GOT3 (cell line): ENCODE results near the gene CNEP1R1.

Experiments
- DNase-seq: peaks from one replicate; lab custom pipeline; 2025; ENCODE audit warnings: mixed read lengths; lab: John Stamatoyannopoulos, UW

Gene CNEP1R1

GRCh38 chr16:50065241-50065623 lies 40.2 kb downstream of the CNEP1R1 start:
- no peak for DNase-seq

- DNase-seq = peak; percentile 90
Observed at GRCh38 chr16:50065624-50066481, 40.8 kb downstream of the CNEP1R1 start, which contains the start of gene HEATR3. Gene HEATR3, plus strand, starts transcription at chr16:50065970. Its CDS starts 162 bp downstream, at chr16:50066132.

- DNase-seq = no peak
Observed at GRCh38 chr16:50066482-50067289, 41.7 kb downstream of the CNEP1R1 start.

GRCh38 chr16:50067290-50067853 lies 42.3 kb downstream of the CNEP1R1 start:
- no peak for DNase-seq

GRCh38 chr16:50068550-50068949 lies 43.5 kb downstream of the CNEP1R1 start:
- DNase-seq = no peak

GRCh38 chr16:50069060-50069459 lies 44.0 kb downstream of the CNEP1R1 start:
- no peak for DNase-seq

GRCh38 chr16:50071075-50071671 lies 46.1 kb downstream of the CNEP1R1 start:
- no peak for DNase-seq

- no peak for DNase-seq
Observed at GRCh38 chr16:50072730-50073129, 47.7 kb downstream of the CNEP1R1 start.

- no peak for DNase-seq
Observed at GRCh38 chr16:50079397-50080140, 54.5 kb downstream of the CNEP1R1 start.

GRCh38 chr16:50081428-50082018 lies 56.5 kb downstream of the CNEP1R1 start:
- no peak for DNase-seq

GRCh38 chr16:50083996-50084395 lies 59.0 kb downstream of the CNEP1R1 start:
- no peak for DNase-seq

- no peak for DNase-seq
Observed at GRCh38 chr16:50086176-50086575, 61.2 kb downstream of the CNEP1R1 start.
